HG02870 (cell line): Measurements from ENCODE around the gene CD69.

Experiments
- ATAC-seq: cut with Tn5 transposase; IDR thresholded peaks from one replicate; pipeline ENCODE4 v1.9.1; 2021; ENCODE audit warnings: mild to moderate bottlenecking, moderate library complexity; ENCODE audit not compliant: unreplicated experiment

Gene CD69

DNA sequence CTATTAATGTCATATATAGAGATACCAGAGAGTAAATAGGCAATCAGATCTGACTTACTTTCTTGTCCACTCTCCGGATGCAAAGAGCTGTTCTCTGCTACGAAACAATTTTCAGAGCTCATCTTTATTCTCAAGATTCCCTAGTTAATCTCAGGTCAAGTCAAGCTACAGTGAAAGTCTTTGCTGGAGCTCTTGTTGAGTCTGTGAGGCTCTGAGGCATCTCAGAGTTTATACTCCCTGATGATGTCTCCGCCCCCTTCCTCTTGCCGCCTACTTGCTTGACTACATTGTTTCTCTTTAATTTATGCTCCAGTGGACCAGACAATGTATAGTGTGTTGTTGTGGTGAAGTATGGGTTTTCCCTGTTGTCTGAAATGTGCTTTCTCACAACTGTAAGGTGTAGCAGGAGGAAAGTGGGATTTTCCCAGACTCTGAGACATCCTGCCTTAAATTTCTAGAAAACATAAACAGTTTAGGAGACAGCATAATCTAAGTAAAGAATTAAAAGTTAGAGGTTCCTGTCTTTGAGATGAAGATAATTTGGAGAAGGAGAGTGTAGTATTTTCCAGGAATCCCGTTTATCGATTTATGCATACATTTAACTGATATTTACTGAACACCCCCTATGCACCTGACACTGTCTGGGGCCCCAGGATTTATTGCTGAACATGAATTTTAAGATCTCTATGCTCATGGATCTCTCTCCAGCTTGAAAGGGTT, at the start of gene CD69:
Gene CD69, minus strand, starts transcription at position 203 of the 720 bp plus-strand sequence. Its CDS starts 81 bp downstream, at position 122.
- peak; percentile 47 for ATAC-seq

DNA sequence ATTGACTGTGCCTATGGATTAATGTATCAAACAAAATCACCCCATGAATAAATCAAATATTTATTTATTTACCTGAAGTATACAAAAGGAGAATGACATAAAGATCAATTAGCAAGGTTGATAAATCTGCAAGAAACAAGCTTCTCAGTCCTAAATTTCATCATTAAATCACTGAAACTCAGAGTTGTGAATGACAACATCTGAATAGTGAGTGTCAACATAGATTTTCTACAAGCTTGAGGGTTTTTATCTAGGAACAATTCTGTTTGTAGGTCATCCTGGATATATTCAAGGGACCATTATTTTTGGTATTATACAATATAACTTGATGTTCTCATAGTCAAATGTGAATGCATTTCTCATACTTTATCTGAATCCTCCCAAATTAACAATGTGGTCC, 49.2 kb upstream of the CD69 start:
- ATAC-seq: no peak

DNA sequence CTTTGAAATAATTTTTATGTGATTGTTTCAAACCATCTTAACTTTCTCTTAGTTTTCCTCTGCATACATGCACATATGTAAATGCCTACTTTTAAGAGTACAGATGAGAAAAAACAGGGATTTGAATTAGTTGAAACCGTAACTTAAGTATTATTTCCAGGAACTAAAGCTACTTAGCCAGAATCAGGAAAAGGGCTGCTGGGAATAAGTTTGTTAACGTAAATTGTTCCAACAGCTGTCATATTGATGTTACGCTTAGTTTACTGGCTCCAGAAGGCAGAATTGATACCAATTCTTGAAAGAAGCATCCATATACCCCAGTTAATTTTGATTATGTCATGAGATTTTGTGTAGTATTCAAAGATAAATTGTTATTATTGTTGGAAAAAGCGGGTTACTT, 48.6 kb upstream of the CD69 start:
- no peak for ATAC-seq

DNA sequence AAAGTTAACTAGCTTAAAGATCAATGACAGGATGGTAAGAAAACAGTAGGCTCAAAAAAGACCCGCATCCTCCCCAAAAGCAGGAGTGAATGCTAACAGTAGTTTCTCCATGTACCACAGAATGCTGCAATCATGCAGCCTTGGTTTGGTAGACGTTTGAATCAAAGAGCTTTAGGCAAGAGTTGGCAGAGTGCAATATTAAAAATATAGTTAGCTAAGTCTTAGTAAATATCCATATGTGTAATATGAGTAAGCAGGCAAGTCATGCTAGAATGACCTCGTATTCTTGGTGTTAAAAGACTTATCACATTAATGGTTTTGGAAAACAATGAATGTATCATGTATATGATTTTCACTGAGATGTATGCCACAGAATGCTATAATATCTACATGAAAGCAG, 47.8 kb upstream of the CD69 start:
- ATAC-seq: no peak

DNA sequence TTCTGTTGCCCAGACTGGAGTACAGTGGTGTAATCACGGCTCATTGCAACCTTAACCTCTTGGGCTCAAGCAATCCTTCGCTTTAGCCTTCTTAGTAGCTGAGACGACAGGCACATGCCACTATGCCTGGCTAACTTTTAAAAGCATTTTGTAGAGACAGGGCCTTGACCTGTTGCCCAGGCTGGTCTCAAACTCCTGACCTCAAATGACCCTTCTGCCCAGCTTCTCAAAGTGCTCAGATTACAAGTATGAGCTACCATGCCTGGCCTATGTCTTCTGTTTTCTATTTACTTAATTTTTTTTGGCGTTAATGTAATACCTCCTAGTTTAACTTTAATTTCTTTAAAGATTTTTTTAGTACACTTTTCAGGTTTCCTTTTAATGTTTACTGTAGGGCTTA, 46.0 kb upstream of the CD69 start:
- ATAC-seq: no peak

DNA sequence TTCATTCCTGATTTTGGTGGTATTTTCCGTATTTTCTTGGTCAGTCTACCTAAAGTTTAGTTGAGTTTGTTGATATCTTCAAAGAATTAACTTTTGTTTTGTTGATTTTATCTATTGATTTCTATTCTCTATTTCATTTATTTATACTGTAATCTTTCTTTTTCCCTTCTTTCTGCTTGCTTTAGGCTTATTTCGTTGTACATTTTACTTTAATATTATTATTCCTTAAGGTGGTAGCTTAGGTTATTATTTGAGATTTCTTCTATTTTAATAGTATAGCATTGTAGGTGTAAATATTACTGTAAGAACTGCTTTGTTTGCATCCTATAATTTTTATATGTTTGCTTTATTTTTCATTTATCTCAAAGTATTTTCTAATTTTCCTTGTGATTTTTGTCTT, 45.2 kb upstream of the CD69 start:
- no peak for ATAC-seq

- ATAC-seq: no peak
Observed at GRCh38 chr12:9799961-9800360, 39.3 kb upstream of the CD69 start.

DNA sequence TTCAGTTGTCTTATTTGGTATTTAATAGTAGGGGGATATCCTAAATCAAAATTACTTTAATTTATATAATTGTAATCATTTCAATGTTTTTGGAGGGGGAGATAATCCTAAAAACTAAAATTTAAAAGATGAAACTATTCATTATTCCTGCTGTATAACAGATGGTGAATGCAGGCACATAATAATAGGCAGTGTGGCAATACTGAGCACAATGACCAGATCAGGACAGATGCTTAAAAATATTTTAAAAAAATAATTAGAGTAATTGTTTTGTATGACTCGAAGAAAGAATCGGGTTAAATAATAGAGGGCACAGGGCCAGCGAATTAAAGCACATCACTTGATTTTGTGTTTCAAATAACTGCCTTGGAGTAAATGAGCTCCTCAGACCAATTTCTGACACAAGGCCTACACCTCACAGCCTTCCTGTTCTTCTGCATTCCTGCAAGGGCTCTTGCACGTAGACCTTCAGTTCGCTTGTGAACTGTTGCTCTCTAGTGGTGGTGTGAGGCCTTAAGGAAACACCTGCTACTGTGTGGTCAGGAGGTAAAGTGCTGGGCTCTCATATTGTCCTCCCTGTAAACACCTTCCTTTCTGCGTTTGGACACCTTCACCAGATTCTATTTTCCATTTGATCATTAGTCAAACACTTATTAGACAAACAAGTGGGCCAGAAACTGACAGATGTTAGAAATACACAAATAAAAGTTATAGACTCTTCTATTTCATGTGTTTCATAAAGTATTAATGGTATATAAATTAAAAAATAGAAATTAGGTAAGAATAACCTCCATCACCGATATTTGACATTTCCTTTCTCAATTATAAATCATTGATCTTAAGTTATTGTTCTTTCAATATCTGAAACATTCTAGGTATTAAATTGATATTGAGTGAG, 37.3 kb upstream of the CD69 start:
- ATAC-seq: peak; percentile 88

GRCh38 chr12:9796971-9797370, 36.3 kb upstream of the CD69 start:
- ATAC-seq: no peak

DNA sequence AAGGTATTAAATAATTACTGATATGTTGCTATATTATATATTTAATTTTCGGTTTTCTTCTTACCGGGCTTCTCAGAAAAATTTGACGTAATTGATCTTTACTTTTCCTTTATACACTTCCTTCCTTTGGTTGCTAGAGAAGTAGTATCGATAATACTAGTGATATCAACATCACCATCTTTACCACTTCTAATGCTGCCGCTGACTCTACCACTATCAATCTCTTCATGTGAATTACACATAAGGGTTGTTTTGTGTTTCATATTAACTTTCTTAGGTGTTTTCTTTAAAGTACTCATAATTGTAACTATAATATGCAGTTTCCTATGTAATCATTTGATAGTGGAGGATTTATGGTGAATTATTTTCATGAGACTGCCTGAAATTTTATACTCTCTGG, 35.6 kb upstream of the CD69 start:
- no peak for ATAC-seq

GRCh38 chr12:9795945-9796344, 35.2 kb upstream of the CD69 start:
- ATAC-seq: no peak

DNA sequence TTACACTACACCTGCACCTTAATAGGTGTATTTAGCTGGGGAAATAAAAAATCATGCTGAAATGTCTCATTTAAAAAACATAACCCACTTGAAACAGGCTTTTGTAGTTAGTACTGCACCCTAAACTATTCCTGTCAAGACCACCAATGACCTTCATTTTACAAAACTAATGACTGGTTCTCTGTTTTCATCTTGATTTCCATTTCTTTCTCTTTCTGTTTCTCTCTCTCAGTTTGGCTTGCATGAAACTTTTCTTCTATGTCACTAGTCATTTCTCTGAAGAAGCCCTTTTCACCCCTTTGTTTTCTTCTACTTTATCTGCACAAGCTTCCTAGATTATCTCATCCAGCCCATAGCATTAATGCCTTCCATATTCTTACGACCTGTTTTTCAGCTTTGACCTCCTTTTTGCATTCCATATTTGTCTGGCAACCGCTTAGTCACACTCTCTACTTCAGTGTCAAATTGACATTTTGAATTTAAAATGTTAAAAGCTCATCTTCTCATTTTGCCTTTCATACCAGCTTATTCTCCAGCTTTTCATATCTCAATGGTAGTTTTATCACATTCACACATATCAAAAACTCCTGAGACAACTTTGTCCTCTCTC, 33.9 kb upstream of the CD69 start:
- ATAC-seq: no peak

DNA sequence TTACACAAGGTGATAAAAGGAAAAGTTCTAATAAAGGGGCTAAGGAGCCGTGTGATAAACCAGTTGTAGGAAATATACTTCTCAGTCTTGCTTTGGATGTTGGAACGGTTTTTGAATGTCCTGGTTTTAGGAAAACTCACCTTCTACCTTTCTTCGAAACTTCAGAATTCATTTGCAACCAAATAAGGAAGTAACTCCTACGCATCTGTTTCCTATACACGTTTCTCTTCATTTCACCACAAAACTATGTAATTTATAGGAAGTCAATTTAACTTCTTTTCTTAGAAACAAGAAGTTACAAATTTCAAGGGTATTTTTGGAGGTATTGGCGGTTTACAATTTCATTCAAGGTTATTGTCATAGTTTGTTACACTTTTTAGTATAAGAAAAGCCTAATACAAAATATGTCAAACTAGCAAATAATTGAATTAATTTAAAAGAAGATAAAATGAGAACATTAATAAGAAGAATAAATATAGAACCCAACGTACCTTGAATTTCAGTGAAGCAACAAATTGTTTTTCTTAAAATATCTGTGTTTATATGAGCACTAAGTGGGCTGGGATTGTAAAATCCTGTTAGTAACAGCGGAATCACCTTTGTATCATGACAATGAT, 33.2 kb upstream of the CD69 start:
- ATAC-seq: no peak

GRCh38 chr12:9792961-9793617, 32.4 kb upstream of the CD69 start:
- ATAC-seq: no peak

DNA sequence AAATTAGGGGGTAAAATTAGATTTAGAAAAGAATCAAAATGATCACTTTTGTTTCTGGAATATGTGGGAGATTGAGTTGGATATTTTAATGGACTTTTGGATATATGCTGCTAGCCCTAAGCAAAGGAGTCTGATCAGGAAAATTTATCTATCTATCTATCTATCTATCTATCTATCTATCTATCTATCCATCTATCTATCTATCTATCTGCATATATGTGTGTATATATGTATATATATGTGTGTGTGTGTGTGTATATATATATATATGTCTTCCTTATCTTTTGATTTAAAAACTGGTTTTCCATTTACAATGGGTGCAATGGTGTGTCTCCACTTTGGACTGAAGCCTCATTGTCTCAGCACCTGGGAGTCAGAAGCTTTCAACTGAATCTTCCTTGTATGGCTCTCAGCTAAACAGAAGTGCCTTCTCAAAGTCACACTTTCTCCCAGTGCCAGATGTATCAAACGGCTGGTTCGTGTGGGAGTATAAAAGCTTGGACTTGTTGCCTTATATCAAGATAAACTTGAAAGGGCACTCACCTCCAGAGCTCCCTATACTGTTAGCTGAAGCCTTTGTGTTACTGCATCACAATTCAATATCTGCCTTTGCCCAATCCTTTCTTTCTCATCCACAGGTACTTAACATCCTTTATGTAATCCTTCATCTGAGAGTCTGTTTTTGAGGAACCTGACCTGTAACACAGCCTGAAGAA, 31.6 kb upstream of the CD69 start:
- ATAC-seq: no peak

- no peak for ATAC-seq
Observed at GRCh38 chr12:9786726-9787717, 26.3 kb upstream of the CD69 start.

- no peak for ATAC-seq
Observed at GRCh38 chr12:9784816-9785215, 24.1 kb upstream of the CD69 start.

DNA sequence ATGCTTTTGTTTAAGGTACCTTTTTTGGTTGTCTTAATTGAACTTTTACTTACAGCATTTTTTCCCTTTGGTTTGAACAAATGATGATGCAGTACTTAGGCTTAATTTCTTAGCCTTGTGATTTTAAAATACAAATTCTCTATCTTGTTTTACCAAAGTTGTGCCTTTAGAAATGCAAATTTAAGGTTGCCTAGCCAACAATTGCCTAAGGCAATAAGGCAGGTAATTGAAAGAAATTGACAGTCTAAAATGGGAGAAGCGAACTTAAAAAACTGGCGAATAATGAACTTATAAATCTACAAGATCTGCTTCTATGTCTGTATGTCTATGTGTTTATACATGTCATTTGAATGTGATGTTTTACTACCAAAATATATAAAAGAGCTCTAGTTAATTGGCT, 23.6 kb upstream of the CD69 start:
- no peak for ATAC-seq
